ENCODE measurements around the gene KCNV2.
A peak's percentile ranks its signal among the peaks of the same experiment; 100 is the strongest.
"Not testable (repeated sequence)": the region's sequence is repeated elsewhere in the genome, so short reads cannot be mapped to it uniquely, and the experiment has no call there.

KCNV2 gene

GRCh38 chr9:2717385-2717784 is at the start of gene KCNV2:
Gene KCNV2 (plus strand): TSS chr9:2717510. CDS start chr9:2717740, 230 bp downstream.
- no peak for DNase-seq (ENCODE audit: low spot score)

- DNase-seq (ENCODE audit: low spot score): no peak
These were observed 44.1 kb upstream of the KCNV2 start for GRCh38 chr9:2673161-2673560.

- DNase-seq (ENCODE audit: low spot score): no peak
These were observed 43.0 kb upstream of the KCNV2 start for GRCh38 chr9:2674141-2674824.

GRCh38 chr9:2675834-2676233 is 41.5 kb upstream of the KCNV2 start:
- no peak for DNase-seq (ENCODE audit: low spot score)

- DNase-seq (ENCODE audit: low spot score): no peak
These were observed 40.8 kb upstream of the KCNV2 start for GRCh38 chr9:2676466-2676865.

GRCh38 chr9:2677915-2678889 is 39.1 kb upstream of the KCNV2 start:
- no peak for DNase-seq (ENCODE audit: low spot score)

GRCh38 chr9:2679011-2679410 is 38.3 kb upstream of the KCNV2 start:
- DNase-seq (ENCODE audit: low spot score): no peak

GRCh38 chr9:2681981-2682380 is 35.3 kb upstream of the KCNV2 start:
- no peak for DNase-seq (ENCODE audit: low spot score)

GRCh38 chr9:2686911-2687310 is 30.4 kb upstream of the KCNV2 start:
- DNase-seq (ENCODE audit: low spot score): no peak

- no peak for DNase-seq (ENCODE audit: low spot score)
These were observed 28.7 kb upstream of the KCNV2 start for GRCh38 chr9:2688636-2689035.

- no peak for DNase-seq (ENCODE audit: low spot score)
These were observed 26.1 kb upstream of the KCNV2 start for GRCh38 chr9:2691212-2691611.

GRCh38 chr9:2691626-2692025 is 25.7 kb upstream of the KCNV2 start:
- DNase-seq (ENCODE audit: low spot score): no peak

GRCh38 chr9:2693056-2693455 is 24.3 kb upstream of the KCNV2 start:
- no peak for DNase-seq (ENCODE audit: low spot score)

- DNase-seq (ENCODE audit: low spot score): no peak
These were observed 19.8 kb upstream of the KCNV2 start for GRCh38 chr9:2697492-2697891.

- peak; percentile 59 for DNase-seq (ENCODE audit: low spot score)
These were observed 16.9 kb upstream of the KCNV2 start for GRCh38 chr9:2700398-2700797.

GRCh38 chr9:2700909-2701550 is 16.3 kb upstream of the KCNV2 start:
- DNase-seq (ENCODE audit: low spot score): no peak

GRCh38 chr9:2704504-2704903 is 12.8 kb upstream of the KCNV2 start:
- DNase-seq (ENCODE audit: low spot score): no peak

GRCh38 chr9:2707256-2707655 is 10.1 kb upstream of the KCNV2 start:
- not testable (repeated sequence) for DNase-seq (ENCODE audit: low spot score)

- no peak for DNase-seq (ENCODE audit: low spot score)
These were observed 7.6 kb upstream of the KCNV2 start for GRCh38 chr9:2709645-2710101.

- no peak for DNase-seq (ENCODE audit: low spot score)
These were observed 5.6 kb upstream of the KCNV2 start for GRCh38 chr9:2711716-2712115.

GRCh38 chr9:2718001-2718697 is 839 bp downstream of the KCNV2 start:
- DNase-seq (ENCODE audit: low spot score): no peak

GRCh38 chr9:2718698-2719033 is 1.4 kb downstream of the KCNV2 start:
- no peak for DNase-seq (ENCODE audit: low spot score)
